NCI-H748 treated with DMSO at 0.1 percent for 48 hours (cell line): ENCODE data around the gene CGB8.

Experiments
- DNase-seq: peaks from one replicate; lab custom pipeline; 2025; lab: John Stamatoyannopoulos, UW

CGB8 gene

DNA sequence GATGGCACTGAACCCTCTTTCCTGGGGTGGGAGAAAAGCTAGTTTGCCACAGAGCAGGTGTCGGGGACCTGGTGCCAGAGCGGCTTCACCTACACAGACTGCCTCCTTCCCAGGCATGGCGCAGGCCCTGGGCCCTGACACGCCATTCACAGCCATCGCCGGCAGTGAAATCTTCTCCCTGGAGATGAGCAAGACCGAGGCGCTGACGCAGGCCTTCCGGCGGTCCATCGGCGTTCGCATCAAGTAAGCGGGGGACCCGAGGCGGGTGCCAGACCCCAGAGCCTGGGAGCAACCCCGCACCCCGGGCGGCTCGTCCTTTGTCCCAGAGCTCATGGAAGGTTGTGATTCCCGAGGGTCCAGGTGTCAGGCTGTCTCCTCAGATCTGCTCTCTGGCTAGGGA is 42.0 kb downstream of the CGB8 start:
- no peak for DNase-seq

DNA sequence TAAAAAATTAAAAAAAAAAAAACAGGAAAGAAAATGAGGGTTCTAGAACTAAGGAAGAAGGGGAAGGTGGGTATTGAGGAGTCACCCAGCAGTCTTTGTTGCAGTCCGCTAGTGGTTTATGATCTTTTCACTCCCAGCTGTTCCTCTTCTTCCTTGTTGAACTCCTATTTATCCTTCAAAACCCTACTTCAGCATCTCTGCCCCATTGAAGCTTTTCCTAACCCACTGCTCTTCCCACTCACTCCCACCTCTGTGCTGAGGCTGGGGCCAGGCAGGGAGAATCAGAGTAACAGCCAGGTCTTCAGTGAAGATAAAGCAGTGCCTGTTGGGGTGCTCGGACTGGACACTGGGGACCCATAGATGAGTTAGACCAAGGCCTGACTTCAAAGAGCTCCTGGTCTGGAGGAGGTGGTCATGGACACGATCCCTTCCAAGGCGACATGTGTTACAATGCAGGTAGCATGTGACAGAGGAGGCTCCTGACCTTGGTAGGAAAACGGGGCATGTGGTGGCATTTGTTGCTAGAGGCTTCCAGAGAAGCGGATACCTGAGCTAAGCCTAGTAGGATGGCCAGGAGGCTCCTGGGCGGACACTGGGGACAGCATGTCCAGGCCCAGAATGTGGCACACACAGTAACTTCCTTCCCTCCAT is 43.8 kb downstream of the CGB8 start:
- DNase-seq = no peak

DNA sequence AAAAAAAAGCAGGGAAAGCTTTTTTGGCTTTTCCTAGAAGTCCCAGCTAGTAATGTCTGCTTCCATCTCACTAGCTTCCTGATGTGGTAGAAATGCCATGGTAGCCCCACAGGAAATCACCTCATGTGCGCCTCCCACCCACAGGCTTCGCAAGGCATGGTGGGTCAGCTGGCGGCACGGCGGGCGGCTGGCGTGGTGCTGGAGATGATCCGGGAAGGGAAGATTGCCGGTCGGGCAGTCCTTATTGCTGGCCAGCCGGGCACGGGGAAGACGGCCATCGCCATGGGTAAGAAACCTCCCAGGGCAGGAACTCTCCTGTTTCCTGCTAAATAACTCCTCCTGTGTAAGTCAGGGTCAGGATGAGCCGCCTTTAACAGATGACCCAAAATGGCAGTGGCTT is 44.8 kb downstream of the CGB8 start:
- DNase-seq = no peak

DNA sequence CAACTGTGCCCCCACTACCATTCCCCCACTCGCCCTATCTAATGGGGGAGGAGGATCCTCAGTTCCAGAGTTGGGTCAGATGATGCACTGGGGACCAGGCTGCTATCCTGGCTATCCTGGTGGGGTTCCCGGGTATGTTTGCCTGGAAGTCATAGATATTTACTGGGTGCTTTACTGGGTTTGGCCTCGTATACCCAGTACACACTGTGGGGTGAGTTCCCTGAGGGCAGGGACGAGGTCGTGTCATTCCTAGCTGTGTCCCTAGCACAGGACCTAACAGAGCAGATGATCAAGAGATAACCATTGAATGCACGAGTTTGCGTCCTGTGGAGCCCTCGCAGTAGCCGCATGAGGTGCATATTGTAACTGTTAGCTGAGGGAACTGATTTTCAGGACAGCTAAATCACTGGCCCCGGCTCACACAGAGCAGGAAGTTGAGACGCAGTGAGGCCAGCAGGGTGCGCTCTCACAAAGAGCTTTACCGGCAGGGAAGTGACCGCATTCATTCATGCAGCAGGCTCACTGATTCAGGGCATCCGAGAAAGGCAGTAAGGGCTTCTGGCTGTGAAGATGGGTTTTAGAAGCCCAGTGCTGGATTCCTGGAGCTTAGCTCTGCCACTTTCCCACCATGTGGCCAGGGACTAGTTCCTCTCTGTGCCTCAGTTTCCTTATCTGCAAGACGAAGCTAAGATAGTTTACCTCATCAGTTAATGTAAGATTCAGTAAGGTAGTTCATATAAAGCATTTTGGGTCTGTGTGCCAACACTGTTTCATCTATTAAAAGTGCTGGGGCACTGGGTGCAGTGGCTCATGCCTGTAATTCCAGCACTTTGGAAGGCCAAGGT is 49.2 kb downstream of the CGB8 start:
- no peak for DNase-seq

DNA sequence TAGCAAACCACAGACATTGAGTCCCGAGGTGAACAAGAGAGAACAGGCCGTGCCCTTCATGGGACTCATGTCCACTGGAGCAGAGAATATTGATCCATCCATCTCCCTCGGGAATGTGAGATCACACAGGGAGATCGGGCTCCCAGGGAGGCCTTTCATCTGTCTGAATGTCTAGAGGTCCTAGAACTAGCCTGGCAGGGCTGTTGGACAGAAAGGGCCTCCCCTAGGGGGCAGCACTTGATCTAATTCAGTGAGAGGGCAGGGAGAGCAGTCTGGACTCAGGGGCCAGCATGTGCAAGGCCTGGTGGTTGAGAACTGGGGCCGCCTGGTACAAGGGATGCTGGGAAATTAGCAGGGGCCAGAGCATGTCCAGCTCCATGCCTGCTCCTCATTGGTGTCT is 50.9 kb downstream of the CGB8 start:
- peak; percentile 25 for DNase-seq
